ENCODE measurements around the gene ABCA4.

ABCA4 gene

GRCh38 chr1:93960641-93961147 lies 160.3 kb downstream of the ABCA4 start (continued):
- TF ChIP-seq, protein P1, sequence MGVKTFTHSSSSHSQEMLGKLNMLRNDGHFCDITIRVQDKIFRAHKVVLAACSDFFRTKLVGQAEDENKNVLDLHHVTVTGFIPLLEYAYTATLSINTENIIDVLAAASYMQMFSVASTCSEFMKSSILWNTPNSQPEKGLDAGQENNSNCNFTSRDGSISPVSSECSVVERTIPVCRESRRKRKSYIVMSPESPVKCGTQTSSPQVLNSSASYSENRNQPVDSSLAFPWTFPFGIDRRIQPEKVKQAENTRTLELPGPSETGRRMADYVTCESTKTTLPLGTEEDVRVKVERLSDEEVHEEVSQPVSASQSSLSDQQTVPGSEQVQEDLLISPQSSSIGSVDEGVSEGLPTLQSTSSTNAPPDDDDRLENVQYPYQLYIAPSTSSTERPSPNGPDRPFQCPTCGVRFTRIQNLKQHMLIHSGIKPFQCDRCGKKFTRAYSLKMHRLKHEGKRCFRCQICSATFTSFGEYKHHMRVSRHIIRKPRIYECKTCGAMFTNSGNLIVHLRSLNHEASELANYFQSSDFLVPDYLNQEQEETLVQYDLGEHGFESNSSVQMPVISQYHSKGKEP (tag by site-specific recombination; IDR thresholded peaks at IDR 0.05): peak; percentile 76
- TF ChIP-seq OSR2 (tag by site-specific recombination; IDR thresholded peaks at IDR 0.05): peak; percentile 93
- peak; percentile 33; the same call in 1 of the 2 replicates for TF ChIP-seq ZSCAN4 (tag by site-specific recombination; IDR thresholded peaks at IDR 0.05)
- TF ChIP-seq, protein P2, sequence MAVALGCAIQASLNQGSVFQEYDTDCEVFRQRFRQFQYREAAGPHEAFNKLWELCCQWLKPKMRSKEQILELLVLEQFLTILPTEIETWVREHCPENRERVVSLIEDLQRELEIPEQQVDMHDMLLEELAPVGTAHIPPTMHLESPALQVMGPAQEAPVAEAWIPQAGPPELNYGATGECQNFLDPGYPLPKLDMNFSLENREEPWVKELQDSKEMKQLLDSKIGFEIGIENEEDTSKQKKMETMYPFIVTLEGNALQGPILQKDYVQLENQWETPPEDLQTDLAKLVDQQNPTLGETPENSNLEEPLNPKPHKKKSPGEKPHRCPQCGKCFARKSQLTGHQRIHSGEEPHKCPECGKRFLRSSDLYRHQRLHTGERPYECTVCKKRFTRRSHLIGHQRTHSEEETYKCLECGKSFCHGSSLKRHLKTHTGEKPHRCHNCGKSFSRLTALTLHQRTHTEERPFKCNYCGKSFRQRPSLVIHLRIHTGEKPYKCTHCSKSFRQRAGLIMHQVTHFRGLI (tag by site-specific recombination; IDR thresholded peaks at IDR 0.05): peak; percentile 42; the same call in 1 of the 2 replicates
- 0 out of 2 replicates have a peak, but pooled peaks have one; percentile 77 for TF ChIP-seq ZBTB1 (tag by site-specific recombination; IDR thresholded peaks at IDR 0.05)
- TF ChIP-seq, protein P3, sequence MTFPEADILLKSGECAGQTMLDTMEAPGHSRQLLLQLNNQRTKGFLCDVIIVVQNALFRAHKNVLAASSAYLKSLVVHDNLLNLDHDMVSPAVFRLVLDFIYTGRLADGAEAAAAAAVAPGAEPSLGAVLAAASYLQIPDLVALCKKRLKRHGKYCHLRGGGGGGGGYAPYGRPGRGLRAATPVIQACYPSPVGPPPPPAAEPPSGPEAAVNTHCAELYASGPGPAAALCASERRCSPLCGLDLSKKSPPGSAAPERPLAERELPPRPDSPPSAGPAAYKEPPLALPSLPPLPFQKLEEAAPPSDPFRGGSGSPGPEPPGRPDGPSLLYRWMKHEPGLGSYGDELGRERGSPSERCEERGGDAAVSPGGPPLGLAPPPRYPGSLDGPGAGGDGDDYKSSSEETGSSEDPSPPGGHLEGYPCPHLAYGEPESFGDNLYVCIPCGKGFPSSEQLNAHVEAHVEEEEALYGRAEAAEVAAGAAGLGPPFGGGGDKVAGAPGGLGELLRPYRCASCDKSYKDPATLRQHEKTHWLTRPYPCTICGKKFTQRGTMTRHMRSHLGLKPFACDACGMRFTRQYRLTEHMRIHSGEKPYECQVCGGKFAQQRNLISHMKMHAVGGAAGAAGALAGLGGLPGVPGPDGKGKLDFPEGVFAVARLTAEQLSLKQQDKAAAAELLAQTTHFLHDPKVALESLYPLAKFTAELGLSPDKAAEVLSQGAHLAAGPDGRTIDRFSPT (tag by site-specific recombination; IDR thresholded peaks at IDR 0.05): peak; percentile 67
- TF ChIP-seq ZFHX2 (tag by site-specific recombination; conservative IDR thresholded peaks at IDR 0.05): peak; percentile 84
- TF ChIP-seq ZNF473 (tag by site-specific recombination; IDR thresholded peaks at IDR 0.05): no peak
- peak; percentile 80 for TF ChIP-seq ZSCAN30 (tag by site-specific recombination; IDR thresholded peaks at IDR 0.05)
- peak; percentile 38; the same call in 1 of the 2 replicates for TF ChIP-seq GLI2 (tag by site-specific recombination; IDR thresholded peaks at IDR 0.05; ENCODE audit: borderline replicate concordance, low read depth)
- TF ChIP-seq BCL11B (tag by site-specific recombination; IDR thresholded peaks at IDR 0.05; ENCODE audit: low read depth): peak; percentile 92
- peak; percentile 77 for TF ChIP-seq ZNF596 (tag by site-specific recombination; IDR thresholded peaks at IDR 0.05)
- peak; percentile 94 for TF ChIP-seq TRIM28 (IDR thresholded peaks at IDR 0.05; ENCODE audit: borderline replicate concordance, low read length)
- TF ChIP-seq ZNF146 (tag by site-specific recombination; IDR thresholded peaks at IDR 0.05): no peak
- peak; percentile 27; the same call in 1 of the 2 replicates for TF ChIP-seq SP3 (tag by site-specific recombination; IDR thresholded peaks at IDR 0.05)
- peak; percentile 56; the same call in 1 of the 2 replicates for TF ChIP-seq ZNF518A (tag by site-specific recombination; conservative IDR thresholded peaks at IDR 0.05; ENCODE audit: low read depth)
- TF ChIP-seq, protein P4, sequence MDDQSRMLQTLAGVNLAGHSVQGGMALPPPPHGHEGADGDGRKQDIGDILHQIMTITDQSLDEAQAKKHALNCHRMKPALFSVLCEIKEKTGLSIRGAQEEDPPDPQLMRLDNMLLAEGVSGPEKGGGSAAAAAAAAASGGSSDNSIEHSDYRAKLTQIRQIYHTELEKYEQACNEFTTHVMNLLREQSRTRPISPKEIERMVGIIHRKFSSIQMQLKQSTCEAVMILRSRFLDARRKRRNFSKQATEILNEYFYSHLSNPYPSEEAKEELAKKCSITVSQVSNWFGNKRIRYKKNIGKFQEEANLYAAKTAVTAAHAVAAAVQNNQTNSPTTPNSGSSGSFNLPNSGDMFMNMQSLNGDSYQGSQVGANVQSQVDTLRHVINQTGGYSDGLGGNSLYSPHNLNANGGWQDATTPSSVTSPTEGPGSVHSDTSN (CRISPR knock-in tag; IDR thresholded peaks at IDR 0.05): no peak

Data from HEK293 (cell line).